ENCODE results near the gene ADAMTSL5. TPM values are rescaled to one million over a fixed set of nuclear protein-coding genes. Genes with fewer than 3 reads are reported as not detected.
A peak's percentile ranks its signal among the peaks of the same experiment; 100 is the strongest.

The ADAMTSL5 gene
- total and polyA plus RNA-seq, 2 of the 13 experiments (the other 11 are each of a cell fraction or from before 2014, with no cell fraction given): 0.60 to 2.7 TPM

- TF ChIP-seq SKIL (CRISPR knock-in tag; IDR thresholded peaks at IDR 0.05; ENCODE audit: borderline replicate concordance) (peak; percentile 22; the same call in 1 of the 2 replicates), SALL2 (CRISPR knock-in tag; IDR thresholded peaks at IDR 0.05) (peak; percentile 89; the same call in 1 of the 2 replicates), ZNF572 (CRISPR knock-in tag; IDR thresholded peaks at IDR 0.05) (no peak), HOXD1 (CRISPR knock-in tag; IDR thresholded peaks at IDR 0.05) (0 out of 2 replicates have a peak, but pooled peaks have one; percentile 62), RBAK (CRISPR knock-in tag; IDR thresholded peaks at IDR 0.05) (no peak), ZNF317 (CRISPR knock-in tag; IDR thresholded peaks at IDR 0.05) (no peak), ZBTB43 (CRISPR knock-in tag; conservative IDR thresholded peaks at IDR 0.05) (0 out of 2 replicates have a peak, but pooled peaks have one; percentile 46), ZNF414 (CRISPR knock-in tag; IDR thresholded peaks at IDR 0.05) (no peak; the same call in 1 of the 2 replicates), ZSCAN25 (CRISPR knock-in tag; IDR thresholded peaks at IDR 0.05) (no peak), ZFP37 (CRISPR knock-in tag; IDR thresholded peaks at IDR 0.05; ENCODE audit: borderline replicate concordance) (no peak), ZBTB40 (IDR thresholded peaks at IDR 0.05) (no peak), ZBTB40 (CRISPR knock-in tag; IDR thresholded peaks at IDR 0.05) (peak; percentile 66; the same call in 1 of the 2 replicates), KDM2A (CRISPR knock-in tag; IDR thresholded peaks at IDR 0.05; ENCODE audit: borderline replicate concordance, low read depth) (no peak; the same call in 1 of the 2 replicates), SIX1 (CRISPR knock-in tag; IDR thresholded peaks at IDR 0.05; ENCODE audit: borderline replicate concordance) (no peak), HMG20A (CRISPR knock-in tag; IDR thresholded peaks at IDR 0.05; ENCODE audit: borderline replicate concordance) (no peak), FOXA3 (CRISPR knock-in tag; IDR thresholded peaks at IDR 0.05) (0 out of 2 replicates have a peak, but pooled peaks have one; percentile 18)
These were observed 21.5 kb downstream of the ADAMTSL5 start, which contains the start of gene REEP6 (continued) for GRCh38 chr19:1491114-1491848.

Data from HepG2 (cell line).